HUES48 (cell line): Measurements from ENCODE around the gene DNAJC17.

Experiments
- H3K27ac ChIP-seq: one replicate; pipeline ENCODE4 v1.7.0; 2013; ENCODE audit warnings: low read depth, low read length, inconsistent platforms
- H3K27me3 ChIP-seq: 2 replicates; pipeline ENCODE4 v1.6.1; 2013; ENCODE audit warnings: mild to moderate bottlenecking, low read length; ENCODE audit not compliant: control insufficient read depth, insufficient read depth
- H3K36me3 ChIP-seq: 2 replicates; pipeline ENCODE4 v1.6.1; 2013; ENCODE audit warnings: low read length; ENCODE audit not compliant: control insufficient read depth, insufficient read depth
- H3K4me1 ChIP-seq: 2 replicates; pipeline ENCODE4 v1.6.1; 2013; ENCODE audit warnings: mild to moderate bottlenecking, low read length; ENCODE audit not compliant: control insufficient read depth, insufficient read depth
- H3K4me3 ChIP-seq: 2 replicates; pipeline ENCODE4 v1.5.1; 2013; ENCODE audit warnings: mild to moderate bottlenecking, low read depth, low read length
- H3K9ac ChIP-seq: 2 replicates; pipeline ENCODE4 v1.6.1; 2013; ENCODE audit warnings: mild to moderate bottlenecking, low read depth, low read length, moderate library complexity
- H3K9me3 ChIP-seq: 2 replicates; pipeline ENCODE4 v1.6.1; 2013; ENCODE audit warnings: low read length; ENCODE audit not compliant: control insufficient read depth, insufficient read depth

Gene DNAJC17

DNA sequence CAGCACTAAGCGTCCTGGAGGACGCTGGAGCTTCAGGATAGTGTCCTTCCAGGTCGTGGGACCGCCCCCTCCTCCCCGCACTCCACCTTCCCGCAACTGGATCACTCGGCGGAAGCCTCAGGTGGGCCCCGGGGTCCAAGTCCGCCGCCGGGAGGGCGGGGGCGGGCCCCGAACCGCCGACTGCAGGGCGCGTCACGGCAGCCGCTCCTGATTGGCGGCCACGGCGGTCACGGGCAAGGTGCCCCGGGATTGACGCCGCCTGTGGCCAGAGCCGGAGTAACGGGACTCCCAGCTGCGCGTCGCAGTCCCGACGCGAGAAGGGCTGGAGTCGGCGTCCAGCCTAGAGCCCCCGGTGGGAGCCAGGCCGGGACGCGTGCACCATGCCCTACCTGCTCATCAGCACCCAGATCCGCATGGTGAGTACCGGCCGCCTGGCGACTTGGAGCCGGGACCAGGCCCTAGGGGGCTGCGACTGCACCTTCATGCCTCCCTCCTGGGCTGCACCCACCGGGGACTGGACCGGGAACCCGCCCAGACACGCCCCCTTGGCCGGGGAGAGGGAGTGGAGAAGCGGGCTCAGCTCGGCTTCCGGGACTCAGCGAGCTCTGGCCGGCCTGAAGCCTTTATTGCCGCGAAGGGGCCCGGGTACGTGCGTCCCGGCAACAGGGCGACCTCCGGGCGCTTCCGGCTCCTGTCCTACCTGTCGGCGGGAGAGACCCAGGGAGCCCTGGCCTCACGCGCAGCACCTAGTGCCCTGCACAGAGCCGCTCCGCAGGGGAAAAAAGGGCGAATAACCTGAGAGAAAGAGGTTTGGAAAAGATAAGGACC, 43.3 kb downstream of the DNAJC17 start, which contains the start of gene GCHFR:
Gene GCHFR (plus strand): TSS at position 268 of the 828 bp plus-strand sequence. CDS start 113 bp downstream, at position 381.
- H3K27ac ChIP-seq, result peak within 1 kb of the TSS; percentile 68
- peaks cover 28% of the 10 kb centered on the region for H3K4me1 ChIP-seq
- H3K4me3 ChIP-seq, result peak within 1 kb of the TSS; percentile 76
- H3K9me3 ChIP-seq, result no peaks in the 10 kb centered on the region
- peaks cover 4% of the 10 kb centered on the region for H3K36me3 ChIP-seq
- H3K9ac ChIP-seq, result peak within 1 kb of the TSS; percentile 61
- H3K27me3 ChIP-seq, result 0 out of 2 replicates have a peak, but pooled peaks cover 3% of the 10 kb centered on the region

DNA sequence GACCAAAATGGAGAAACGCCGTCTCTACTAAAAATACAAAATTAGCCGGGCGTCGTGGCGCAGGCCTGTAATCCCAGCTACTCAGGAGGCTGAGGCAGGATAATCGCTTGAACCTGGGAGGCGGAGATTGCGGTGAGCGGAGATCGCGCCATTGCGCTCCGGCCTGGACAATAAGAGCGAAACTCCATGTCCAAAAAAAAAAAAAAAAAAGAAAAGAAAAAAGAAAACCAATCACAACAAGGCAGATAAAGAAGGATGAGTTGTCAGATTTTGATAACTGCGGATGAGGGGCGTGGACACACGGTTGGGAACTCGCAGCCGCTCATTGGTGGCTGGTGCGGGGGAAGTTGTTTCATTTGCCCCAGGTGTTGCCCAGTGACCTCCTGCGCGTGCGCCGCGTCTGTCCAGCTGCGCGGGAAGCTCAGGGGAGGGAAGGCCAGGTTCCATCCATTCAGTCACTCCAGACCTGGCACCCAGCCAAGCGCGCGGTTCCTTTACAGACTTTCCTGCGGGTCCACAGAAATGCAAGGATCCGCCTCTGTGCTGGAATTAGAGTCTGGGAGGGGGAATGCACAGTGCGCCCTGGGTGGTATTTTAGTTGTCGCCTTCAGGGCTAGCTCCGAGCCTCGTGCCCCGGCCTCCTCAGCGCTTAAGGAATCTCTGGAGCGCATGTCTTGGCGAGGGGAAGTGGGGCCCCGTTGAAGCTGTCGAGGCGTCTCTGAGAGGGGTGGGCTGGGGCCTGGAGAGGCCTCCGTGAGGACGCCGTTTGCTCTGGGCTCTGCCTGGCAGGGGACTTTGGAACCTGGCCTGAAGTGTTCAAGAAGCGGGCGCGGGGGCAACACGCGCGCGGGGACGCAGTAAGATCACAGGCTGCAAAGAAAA, 44.1 kb downstream of the DNAJC17 start:
- Histone ChIP-seq H3K27me3 (0 out of 2 replicates have a peak, but pooled peaks cover 3% of the 10 kb centered on the region), H3K4me3 (peak overlapping the region; percentile 76), H3K4me1 (peaks cover 28% of the 10 kb centered on the region), H3K9ac (0 out of 2 replicates have a peak overlapping the region, but pooled peaks have one; percentile 28), H3K36me3 (peaks cover 4% of the 10 kb centered on the region), H3K9me3 (no peaks in the 10 kb centered on the region), H3K27ac (peak overlapping the region; percentile 68)

DNA sequence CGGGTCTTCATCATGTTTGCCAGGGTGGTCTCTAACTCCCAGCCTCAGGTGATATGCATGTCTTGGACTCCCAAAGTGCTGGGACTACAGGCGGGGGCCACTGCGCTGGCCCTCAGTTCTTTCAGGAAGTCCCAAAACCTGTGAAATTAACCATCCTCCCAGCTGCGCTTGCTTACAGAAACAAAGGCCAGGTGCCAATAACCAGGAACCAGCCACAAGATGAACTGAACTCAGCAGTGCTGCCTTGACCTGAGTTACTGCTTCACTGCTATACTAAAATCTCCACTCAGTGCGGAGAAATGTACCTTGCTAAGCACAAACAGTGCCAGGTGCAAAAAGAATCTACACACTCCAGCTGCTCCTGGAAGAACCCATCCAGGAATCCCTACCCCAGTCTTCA, 47.3 kb downstream of the DNAJC17 start:
- Histone ChIP-seq H3K27ac (no peak overlapping the region), H3K27me3 (0 out of 2 replicates have a peak, but pooled peaks cover 3% of the 10 kb centered on the region), H3K4me1 (peaks cover 10% of the 10 kb centered on the region), H3K9ac (no peak overlapping the region), H3K36me3 (no peaks in the 10 kb centered on the region), H3K4me3 (no peak overlapping the region), H3K9me3 (no peaks in the 10 kb centered on the region)

DNA sequence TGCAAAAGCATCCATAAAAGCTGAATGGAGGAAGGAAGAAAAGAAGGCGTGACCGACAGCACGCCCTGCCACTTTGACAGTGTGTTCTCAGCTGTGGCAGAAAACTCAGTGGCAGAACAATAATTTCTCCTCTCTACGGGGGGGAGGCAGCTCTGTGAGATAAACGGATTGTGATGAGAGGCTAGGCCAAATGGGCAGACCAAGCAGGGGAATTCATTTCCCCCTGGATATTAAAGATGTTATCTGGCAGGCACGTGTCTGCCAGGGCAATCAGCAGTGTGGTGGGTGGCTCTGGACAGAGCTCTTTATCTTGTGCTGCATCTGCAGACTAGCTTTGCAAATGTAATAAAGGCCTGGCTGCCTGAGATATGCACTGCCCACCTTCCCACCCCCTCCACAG, 50.3 kb downstream of the DNAJC17 start:
- Histone ChIP-seq H3K4me3 (no peak overlapping the region), H3K27me3 (no peaks in the 10 kb centered on the region), H3K9ac (no peak overlapping the region), H3K27ac (no peak overlapping the region), H3K36me3 (peaks cover 3% of the 10 kb centered on the region; the same call in 1 of the 2 replicates), H3K9me3 (no peaks in the 10 kb centered on the region), H3K4me1 (peaks cover 5% of the 10 kb centered on the region; the same call in 1 of the 2 replicates)

DNA sequence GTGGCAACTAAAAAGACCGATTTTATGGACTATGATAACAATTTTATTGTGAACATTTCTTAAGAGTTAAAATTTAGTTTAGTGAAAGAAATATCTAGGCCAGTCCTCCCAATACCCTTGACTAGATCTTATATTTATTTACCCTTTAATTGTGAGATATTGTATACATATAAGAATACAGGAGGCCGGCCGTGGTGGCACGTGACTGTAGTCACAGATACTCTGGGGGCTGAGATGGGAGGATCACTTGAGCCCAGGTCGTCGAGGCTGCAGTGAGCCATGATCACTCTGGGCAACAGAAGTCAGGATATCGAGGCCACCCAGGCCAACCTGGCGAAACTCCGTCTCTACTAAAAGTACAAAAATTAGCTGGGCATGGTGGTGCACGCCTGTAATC, 51.5 kb downstream of the DNAJC17 start:
- H3K9ac ChIP-seq, result peak overlapping the region; percentile 98
- H3K27ac ChIP-seq, result peak overlapping the region; percentile 93
- peak overlapping the region; percentile 90 for H3K4me3 ChIP-seq
- H3K9me3 ChIP-seq, result no peaks in the 10 kb centered on the region
- peaks cover 14% of the 10 kb centered on the region for H3K36me3 ChIP-seq
- peaks cover 5% of the 10 kb centered on the region; the same call in 1 of the 2 replicates for H3K4me1 ChIP-seq
- H3K27me3 ChIP-seq, result no peaks in the 10 kb centered on the region

DNA sequence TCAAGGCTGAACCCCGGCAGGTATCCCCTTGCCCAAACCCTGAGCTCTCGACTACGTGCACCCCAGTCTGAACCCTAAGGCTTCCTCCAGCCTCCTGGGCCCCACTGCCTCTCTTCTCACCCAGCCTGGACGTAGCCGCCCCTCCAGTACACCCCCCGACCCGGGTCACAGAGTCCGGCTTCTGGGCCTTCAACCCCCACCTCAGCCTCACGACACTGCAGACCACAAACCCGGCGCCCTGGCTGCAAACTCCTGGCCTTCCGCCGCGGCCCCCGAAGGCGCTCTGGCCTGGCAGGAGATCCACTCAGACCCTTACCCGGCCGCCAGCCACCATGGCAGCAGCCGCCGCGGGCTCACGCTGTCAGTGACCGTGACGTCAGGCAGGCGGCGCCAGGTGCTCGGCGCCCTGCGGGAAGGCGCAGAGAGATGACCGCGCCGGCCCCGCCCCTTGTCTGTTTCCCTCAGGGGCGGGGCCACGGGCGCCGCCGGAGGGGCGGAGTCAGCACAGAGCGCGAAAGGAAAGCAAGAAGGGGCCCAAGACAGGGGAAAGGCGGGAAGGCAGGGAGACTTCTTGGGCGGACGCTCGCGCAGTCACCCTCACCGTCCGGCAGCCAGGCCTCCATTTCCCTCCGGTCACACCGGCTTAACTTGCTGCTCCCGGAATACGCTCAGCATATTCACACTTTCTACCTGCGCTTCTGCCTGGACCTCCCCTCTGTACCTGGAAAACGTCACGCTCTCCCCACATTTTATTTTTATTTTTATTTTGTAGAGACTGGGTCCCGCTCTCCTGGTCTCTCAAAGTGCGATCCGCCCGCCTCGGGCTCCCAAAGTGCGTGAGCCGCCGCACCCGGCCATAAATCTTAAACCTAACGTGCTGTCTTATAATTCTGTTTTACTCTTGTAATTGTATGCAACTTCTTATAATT, 52.1 kb downstream of the DNAJC17 start, which contains the start of gene RMDN3:
Gene RMDN3 (minus strand): TSS at position 372 of the 929 bp plus-strand sequence. CDS start 471 bp downstream, outside the sequence.
- H3K4me1 ChIP-seq, result peaks cover 5% of the 10 kb centered on the region; the same call in 1 of the 2 replicates
- H3K27ac ChIP-seq, result peak within 1 kb of the TSS; percentile 93

DNA sequence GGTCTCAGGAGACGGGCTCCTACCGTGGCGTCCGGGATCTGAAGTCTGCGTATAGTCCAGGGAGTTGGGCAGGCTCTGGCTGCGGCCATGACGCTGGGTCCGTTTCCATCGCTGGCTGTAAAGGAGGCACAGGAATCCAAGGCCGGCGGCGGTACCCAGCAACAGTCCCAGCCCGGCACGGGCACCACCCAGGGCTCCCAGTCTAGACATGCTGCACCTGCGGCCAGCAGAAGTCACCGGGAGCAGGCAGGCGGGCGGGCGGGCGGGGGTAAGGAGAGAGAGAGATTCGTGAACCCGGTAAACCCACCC, 52.7 kb downstream of the DNAJC17 start:
- H3K4me3 ChIP-seq, result peak overlapping the region; percentile 90
- no peak overlapping the region for H3K9ac ChIP-seq
- no peaks in the 10 kb centered on the region for H3K27me3 ChIP-seq
- peaks cover 5% of the 10 kb centered on the region; the same call in 1 of the 2 replicates for H3K4me1 ChIP-seq
- peaks cover 23% of the 10 kb centered on the region for H3K36me3 ChIP-seq
- peak overlapping the region; percentile 63 for H3K27ac ChIP-seq
- no peaks in the 10 kb centered on the region for H3K9me3 ChIP-seq

More for the DNA sequence above, 52.1 kb downstream of the DNAJC17 start, which contains the start of gene RMDN3:
- peak within 1 kb of the TSS; percentile 90 for H3K4me3 ChIP-seq
- peaks cover 20% of the 10 kb centered on the region for H3K36me3 ChIP-seq
- H3K9me3 ChIP-seq, result no peaks in the 10 kb centered on the region
- H3K27me3 ChIP-seq, result no peaks in the 10 kb centered on the region
- H3K9ac ChIP-seq, result peak within 1 kb of the TSS; percentile 98

DNA sequence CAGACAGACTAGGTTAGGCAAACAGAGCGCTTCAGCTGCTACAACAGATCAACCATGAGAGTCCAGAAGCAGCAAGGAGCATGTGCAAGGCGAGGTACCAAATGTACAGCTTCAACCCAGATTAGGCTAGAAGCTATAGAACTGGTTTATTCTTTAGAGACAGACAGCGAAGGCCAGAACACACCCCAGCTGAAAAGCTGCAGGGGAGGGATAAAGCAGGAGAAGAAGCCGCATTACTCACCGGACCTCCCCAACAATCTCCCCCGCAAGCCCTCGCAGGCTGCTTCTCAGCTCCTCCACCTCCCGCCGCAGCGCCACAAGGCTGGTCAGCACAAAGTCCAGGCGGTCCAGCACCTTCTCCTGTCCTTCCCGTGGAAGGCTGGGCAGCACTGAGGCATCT, 55.5 kb downstream of the DNAJC17 start:
- H3K27me3 ChIP-seq, result no peaks in the 10 kb centered on the region
- H3K9me3 ChIP-seq, result no peaks in the 10 kb centered on the region
- H3K36me3 ChIP-seq, result peaks cover 32% of the 10 kb centered on the region
- no peak overlapping the region for H3K4me3 ChIP-seq
- H3K27ac ChIP-seq, result no peak overlapping the region
- H3K4me1 ChIP-seq, result peaks cover 5% of the 10 kb centered on the region; the same call in 1 of the 2 replicates
- no peak overlapping the region for H3K9ac ChIP-seq

DNA sequence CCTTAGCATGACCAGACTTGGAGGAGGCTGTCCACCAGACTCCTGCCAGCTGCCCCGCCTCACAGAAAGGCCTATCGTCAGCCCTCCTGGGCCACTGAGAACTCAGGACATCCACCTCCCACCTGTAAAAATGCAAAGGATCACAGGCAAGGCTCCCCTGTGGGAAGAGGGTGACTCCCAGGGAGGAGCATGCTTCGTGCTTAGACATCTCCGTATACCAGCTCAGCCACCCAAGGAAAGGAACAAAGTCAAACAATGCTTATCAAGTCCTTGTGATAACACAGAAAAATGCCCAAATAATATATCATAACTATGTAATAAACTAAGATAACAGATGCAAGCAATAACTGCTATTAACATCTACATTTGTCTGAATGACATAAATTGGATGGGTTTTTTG, 56.4 kb downstream of the DNAJC17 start:
- H3K27me3 ChIP-seq, result no peaks in the 10 kb centered on the region

DNA sequence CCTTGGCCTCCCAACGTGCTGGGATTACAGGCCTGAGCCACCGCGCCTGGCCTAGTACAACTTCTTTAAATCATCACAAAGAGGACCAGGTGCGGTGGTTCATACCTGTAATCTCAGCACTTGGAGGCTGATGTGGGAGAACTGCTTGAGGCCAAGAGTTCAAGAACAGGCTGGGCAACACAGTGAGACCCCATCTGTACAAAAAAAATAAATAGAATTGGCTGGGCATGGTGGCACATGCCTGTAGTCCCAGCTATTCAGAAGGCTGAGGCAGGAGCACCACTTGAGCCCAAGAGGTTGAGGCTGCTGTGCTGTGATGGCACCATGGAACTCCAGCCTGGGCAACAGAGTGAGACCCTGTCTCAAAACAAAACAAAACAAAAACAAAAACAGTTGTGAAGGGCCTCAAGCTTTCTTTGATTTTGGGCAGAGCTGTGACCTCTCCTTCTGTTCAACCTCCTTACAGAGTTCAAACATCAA, 58.1 kb downstream of the DNAJC17 start:
- no peaks in the 10 kb centered on the region for H3K4me1 ChIP-seq
- H3K36me3 ChIP-seq, result peaks cover 42% of the 10 kb centered on the region
- no peak overlapping the region for H3K27ac ChIP-seq
- H3K4me3 ChIP-seq, result no peak overlapping the region
- H3K27me3 ChIP-seq, result no peaks in the 10 kb centered on the region
- no peak overlapping the region for H3K9ac ChIP-seq
- H3K9me3 ChIP-seq, result no peaks in the 10 kb centered on the region

More for the DNA sequence above, 56.4 kb downstream of the DNAJC17 start:
- Histone ChIP-seq H3K4me3 (no peak overlapping the region), H3K27ac (no peak overlapping the region), H3K36me3 (peaks cover 32% of the 10 kb centered on the region), H3K4me1 (peaks cover 4% of the 10 kb centered on the region; the same call in 1 of the 2 replicates), H3K9ac (no peak overlapping the region), H3K9me3 (no peaks in the 10 kb centered on the region)
